Esophagus squamous epithelium (tissue), 4 donors: ENCODE measurements around the gene OR2AE1.

Experiments used
- CTCF ChIP-seq, 6 experiments: fragments of 450-650 bp in 4 of 6; fragments of 200-600 bp in 2 of 6; sonication (generic) in 2 of 6; IDR thresholded peaks; one replicate each; pipeline ENCODE4 v1.5.1; 2016 to 2019; ENCODE audit warnings: antibody characterized with exemption in 6 of 6, mild to moderate bottlenecking in 4 of 6, moderate library complexity in 4 of 6
- POLR2A ChIP-seq, 4 donors: fragments of 450-650 bp; IDR thresholded peaks; one replicate each; pipeline ENCODE4 v1.6.1; 2017; ENCODE audit warnings: antibody characterized with exemption in 4 of 4, mild to moderate bottlenecking in 4 of 4, moderate library complexity in 3 of 4

DNA sequence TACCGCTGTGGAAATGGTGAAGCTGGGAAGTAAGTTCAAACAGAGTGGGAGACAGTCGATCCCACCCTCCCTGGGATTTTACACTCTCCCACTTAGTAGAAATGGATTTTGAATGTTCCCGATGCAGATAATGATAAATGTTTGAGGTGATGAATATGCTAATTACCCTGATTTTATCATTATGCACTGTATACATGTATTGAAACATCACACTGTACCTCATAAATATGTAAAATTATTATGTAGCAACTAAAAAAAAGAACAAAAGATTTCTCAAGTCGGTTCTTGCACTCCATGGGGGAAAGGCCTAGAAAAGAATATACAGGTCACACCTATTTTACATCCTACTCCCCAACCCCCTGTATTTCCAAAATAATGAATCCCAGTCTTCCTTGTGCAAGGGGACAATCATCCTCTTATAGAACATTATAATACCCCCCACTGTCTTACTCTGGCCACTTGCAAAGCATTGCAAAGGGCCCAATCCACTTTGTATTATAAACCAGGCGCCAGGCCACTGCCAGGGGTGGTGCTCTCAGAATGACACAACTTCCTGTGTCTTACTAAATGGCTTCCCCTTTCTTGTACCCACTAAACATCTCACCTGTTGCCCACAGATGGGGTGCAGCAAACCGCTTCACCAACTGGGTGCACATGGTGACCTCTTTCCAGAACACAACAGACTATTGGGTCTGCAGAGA is 20.6 kb upstream of the OR2AE1 start:
- TF ChIP-seq CTCF (IDR thresholded peaks at IDR 0.05) (no peak), POLR2A (IDR thresholded peaks at IDR 0.05) (no peak)
